Measurements from ENCODE around the gene ADAP1. TPM values are rescaled to one million over a fixed set of nuclear protein-coding genes. Genes with fewer than 3 reads are reported as not detected.

Gene ADAP1
- total and polyA plus RNA-seq, 2 of the 13 experiments (the other 11 are each of a cell fraction or from before 2014, with no cell fraction given) = 10.5 to 24.6 TPM

- TF ChIP-seq ZNF580 (CRISPR knock-in tag; IDR thresholded peaks at IDR 0.05; ENCODE audit: borderline replicate concordance, low read depth) (no peak), NR3C1 (CRISPR knock-in tag; IDR thresholded peaks at IDR 0.05) (no peak), IRF1 (CRISPR knock-in tag; IDR thresholded peaks at IDR 0.05; ENCODE audit: low read depth) (no peak), PCBP1 (IDR thresholded peaks at IDR 0.05; ENCODE audit: borderline replicate concordance, low read depth, low read length) (no peak), BHLHE40 (IDR thresholded peaks at IDR 0.05; ENCODE audit: low read length) (no peak), NFYB (CRISPR knock-in tag; IDR thresholded peaks at IDR 0.05) (peak; percentile 56), ZNF225 (CRISPR knock-in tag; IDR thresholded peaks at IDR 0.05) (no peak), TOPORS (CRISPR knock-in tag; IDR thresholded peaks at IDR 0.05) (peak; percentile 48; the same call in 1 of the 2 replicates), MED1 (CRISPR knock-in tag; IDR thresholded peaks at IDR 0.05) (peak; percentile 24; the same call in 1 of the 2 replicates), ATF1 (CRISPR knock-in tag; IDR thresholded peaks at IDR 0.05) (no peak), MYNN (CRISPR knock-in tag; IDR thresholded peaks at IDR 0.05; ENCODE audit: low read depth) (no peak), DZIP1 (CRISPR knock-in tag; IDR thresholded peaks at IDR 0.05) (no peak), PREB (CRISPR knock-in tag; IDR thresholded peaks at IDR 0.05) (no peak), ELF1 (CRISPR knock-in tag; IDR thresholded peaks at IDR 0.05) (peak; percentile 11; the same call in 1 of the 2 replicates), SAP130 (CRISPR knock-in tag; IDR thresholded peaks at IDR 0.05; ENCODE audit: low read depth) (peak; percentile 80), HNRNPL (IDR thresholded peaks at IDR 0.05; ENCODE audit: low read depth, low read length) (0 out of 2 replicates have a peak, but pooled peaks have one; percentile 52), SALL2 (CRISPR knock-in tag; IDR thresholded peaks at IDR 0.05) (no peak), KLF16 (CRISPR knock-in tag; IDR thresholded peaks at IDR 0.05) (peak in 1 of 2 experiments; percentile 38; a peak in 1 of 4 replicates), MXD1 (CRISPR knock-in tag; IDR thresholded peaks at IDR 0.05) (no peak), TFAP4 (IDR thresholded peaks at IDR 0.05; ENCODE audit: borderline replicate concordance, low read depth) (peak; percentile 98), HIC2 (CRISPR knock-in tag; IDR thresholded peaks at IDR 0.05; ENCODE audit: low read depth) (peak; percentile 82), SUZ12 (IDR thresholded peaks at IDR 0.05; ENCODE audit: low read depth, low read length) (no peak)
These were observed 52.9 kb downstream of the ADAP1 start (continued) for GRCh38 chr7:901388-902154.
